Kidney epithelial cell (primary cell): ENCODE results near the gene STAT3. TPM values are rescaled to one million over a fixed set of nuclear protein-coding genes. Genes with fewer than 3 reads are reported as not detected.

Source experiments
- DNase-seq: peaks from one replicate; pipeline ENCODE4 v3.0.0-alpha.2; 2010; ENCODE audit warnings: low read depth
- H3K27me3 ChIP-seq: 2 replicates; pipeline ENCODE4 v1.6.0; 2011; ENCODE audit warnings: low read length; ENCODE audit not compliant: control insufficient read depth, insufficient read depth
- H3K36me3 ChIP-seq: 2 replicates; pipeline ENCODE4 v1.5.1; 2011; ENCODE audit warnings: low read length; ENCODE audit not compliant: control insufficient read depth, insufficient read depth
- H3K4me3 ChIP-seq: 2 replicates; pipeline ENCODE4 v1.5.1; 2011; ENCODE audit warnings: low read depth, mild to moderate bottlenecking, control low read depth, low read length
- CTCF ChIP-seq: IDR thresholded peaks from 2 replicates; pipeline ENCODE4 v1.5.1; 2011; ENCODE audit warnings: mild to moderate bottlenecking, moderate library complexity, low read length, control low read depth, inconsistent platforms; ENCODE audit not compliant: insufficient read depth, poor library complexity, severe bottlenecking
- total RNA-seq: library from RNA; depleted of rRNA; stranded (reverse); fragments of >200 nt; gene quantifications from 2 replicates; pipeline ENCODE4 v1.2.3, GENCODE V29; 2015

The STAT3 gene
- total RNA-seq, 1 donor from 2014 or later = 74.9 TPM

DNA sequence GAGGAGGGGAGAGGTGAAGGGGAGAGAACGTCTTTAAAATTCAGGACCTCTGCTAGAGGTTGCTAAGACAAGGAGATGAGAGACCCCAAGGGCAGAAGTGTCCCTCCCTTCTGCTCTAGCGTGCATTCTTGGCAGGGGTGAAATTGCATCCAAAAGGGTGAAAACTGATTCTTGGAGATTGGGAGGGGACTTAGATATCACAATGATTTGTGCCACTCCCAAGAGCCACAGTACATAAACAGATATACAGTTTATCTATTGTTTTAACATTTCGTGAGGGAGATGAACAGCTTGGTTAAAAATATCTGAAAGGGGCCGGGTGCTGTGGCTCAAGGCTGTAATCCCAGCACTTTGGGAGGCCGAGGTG, 22.1 kb upstream of the STAT3 start:
- Histone ChIP-seq H3K4me3 (no peak overlapping the region), H3K36me3 (no peaks in the 10 kb centered on the region), H3K27me3 (no peaks in the 10 kb centered on the region)
- TF ChIP-seq CTCF = no peak
- no peak for DNase-seq

DNA sequence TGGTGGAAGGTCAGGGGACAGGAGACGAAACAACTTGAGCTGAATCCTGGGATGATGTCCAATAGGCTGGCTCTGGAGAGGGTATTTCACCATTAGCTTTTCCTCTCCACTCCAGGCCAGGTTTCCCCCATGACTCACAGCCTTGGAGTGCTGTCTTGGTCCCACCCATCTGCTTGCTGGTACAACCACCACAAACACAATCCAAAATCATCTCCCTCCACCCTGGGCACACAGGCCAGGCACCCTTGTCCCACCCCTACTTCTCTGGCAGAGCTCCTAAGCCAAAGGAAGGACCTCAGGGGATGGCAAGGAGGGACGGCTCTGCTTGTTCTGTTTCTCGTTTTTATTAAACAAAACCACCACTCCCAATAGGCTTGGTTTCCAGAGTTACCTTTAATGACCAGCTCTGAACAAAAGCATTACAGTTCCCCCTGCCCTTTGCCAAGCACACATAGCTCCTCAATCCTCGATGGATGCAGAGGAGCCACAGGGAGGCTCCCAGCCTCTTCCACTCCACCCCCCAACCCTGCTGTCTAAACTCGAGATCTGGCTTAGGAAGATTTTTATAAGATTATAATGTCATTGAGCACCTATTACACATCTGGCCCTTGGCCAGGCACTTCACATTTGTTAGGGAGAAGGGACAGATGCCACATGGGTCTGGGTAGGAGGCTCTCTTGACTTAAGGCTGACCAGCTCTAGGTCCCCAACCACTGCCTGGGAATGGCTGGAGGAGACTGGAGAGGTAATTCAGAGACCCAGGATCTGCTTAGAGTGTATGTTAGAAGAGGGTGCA, 21.5 kb upstream of the STAT3 start:
- TF ChIP-seq CTCF = no peak
- DNase-seq = no peak
- H3K27me3 ChIP-seq = no peaks in the 10 kb centered on the region
- H3K36me3 ChIP-seq = peaks cover 2% of the 10 kb centered on the region
- no peak overlapping the region for H3K4me3 ChIP-seq

DNA sequence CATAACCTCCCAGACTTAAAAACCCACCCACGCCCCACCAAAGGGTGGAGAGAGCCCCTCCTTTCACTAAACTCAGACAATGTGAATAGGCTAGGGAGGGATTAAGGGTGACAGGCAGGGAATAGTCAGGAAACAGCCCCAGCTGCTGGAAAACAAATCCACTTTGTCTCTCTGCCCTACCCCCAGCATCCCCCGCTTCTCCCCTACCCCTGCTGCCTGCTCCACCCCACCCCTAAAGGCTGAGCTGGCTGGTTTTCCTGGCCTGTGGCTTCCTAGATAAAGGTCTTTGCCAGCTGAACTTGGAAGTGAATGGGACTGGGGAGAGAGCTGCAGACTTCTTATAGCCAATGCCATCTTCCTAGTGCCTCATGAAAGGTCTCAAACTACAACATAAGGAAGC, 19.8 kb upstream of the STAT3 start:
- H3K36me3 ChIP-seq = peaks cover 2% of the 10 kb centered on the region
- no peaks in the 10 kb centered on the region for H3K27me3 ChIP-seq
- no peak overlapping the region for H3K4me3 ChIP-seq
- no peak for TF ChIP-seq CTCF
- no peak for DNase-seq

DNA sequence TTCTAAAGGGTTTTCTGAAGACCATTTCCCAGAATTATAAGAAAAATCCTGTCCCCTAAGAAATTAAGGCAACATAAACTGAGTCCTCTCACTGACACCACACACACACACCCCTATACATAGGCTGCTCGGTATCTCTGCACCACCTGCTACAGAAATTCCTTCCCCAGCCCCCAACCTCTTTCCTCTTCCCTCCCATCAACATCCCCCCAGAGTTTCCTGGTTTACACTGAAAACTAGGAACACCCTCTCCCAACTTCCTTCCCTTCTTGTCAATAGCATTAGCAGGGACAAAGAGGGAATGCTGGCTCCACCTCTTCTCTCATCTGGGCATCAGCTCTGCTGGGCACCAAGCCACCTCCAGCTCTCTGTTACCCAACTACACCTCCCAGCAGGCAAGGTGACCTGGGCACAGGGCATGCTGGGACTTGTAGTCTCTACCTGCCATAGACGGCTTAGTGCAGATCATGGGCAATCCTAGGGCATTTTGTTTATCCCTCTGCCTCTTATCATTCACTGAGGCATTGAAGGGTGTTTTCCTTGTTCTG, 19.1 kb upstream of the STAT3 start:
- no peak for TF ChIP-seq CTCF
- Histone ChIP-seq H3K4me3 (no peak overlapping the region), H3K36me3 (peaks cover 2% of the 10 kb centered on the region), H3K27me3 (no peaks in the 10 kb centered on the region)
- DNase-seq = no peak

DNA sequence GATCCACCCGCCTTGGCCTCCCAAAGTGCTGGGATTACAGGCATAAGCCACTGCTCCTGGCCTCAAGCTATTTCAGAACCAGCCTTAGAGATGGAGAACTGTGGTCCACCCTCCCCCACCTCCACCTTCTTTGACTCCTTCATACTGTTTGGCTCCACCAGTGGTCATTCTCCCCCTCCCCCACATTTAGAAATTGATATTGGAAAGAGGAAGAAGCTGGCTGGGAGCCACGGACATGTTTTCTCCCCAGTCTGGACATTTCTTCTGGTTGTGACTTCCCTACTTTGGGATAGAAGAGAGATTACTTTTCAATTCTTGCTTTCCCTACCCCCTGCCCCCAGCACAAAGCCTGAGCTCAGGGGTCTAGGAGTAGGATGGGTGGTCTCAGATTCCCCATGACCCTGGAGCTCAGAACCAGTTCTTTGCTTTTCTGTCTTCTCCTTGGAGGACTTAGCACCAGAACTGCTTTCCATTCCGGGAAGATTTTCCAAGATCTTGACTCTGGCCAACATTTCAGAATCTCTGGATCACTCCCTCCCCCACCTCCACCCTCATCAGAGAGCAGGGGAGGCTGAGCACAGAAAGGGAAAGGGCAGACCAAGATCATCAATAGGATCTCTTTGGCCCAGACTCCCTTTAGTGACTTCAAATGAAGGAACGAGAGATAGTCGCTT, 18.5 kb upstream of the STAT3 start:
- no peaks in the 10 kb centered on the region for H3K27me3 ChIP-seq
- no peak for DNase-seq
- TF ChIP-seq CTCF = no peak
- no peak overlapping the region for H3K4me3 ChIP-seq
- H3K36me3 ChIP-seq = peaks cover 2% of the 10 kb centered on the region
